ENCODE measurements around the gene SYNJ2BP.

DNA sequence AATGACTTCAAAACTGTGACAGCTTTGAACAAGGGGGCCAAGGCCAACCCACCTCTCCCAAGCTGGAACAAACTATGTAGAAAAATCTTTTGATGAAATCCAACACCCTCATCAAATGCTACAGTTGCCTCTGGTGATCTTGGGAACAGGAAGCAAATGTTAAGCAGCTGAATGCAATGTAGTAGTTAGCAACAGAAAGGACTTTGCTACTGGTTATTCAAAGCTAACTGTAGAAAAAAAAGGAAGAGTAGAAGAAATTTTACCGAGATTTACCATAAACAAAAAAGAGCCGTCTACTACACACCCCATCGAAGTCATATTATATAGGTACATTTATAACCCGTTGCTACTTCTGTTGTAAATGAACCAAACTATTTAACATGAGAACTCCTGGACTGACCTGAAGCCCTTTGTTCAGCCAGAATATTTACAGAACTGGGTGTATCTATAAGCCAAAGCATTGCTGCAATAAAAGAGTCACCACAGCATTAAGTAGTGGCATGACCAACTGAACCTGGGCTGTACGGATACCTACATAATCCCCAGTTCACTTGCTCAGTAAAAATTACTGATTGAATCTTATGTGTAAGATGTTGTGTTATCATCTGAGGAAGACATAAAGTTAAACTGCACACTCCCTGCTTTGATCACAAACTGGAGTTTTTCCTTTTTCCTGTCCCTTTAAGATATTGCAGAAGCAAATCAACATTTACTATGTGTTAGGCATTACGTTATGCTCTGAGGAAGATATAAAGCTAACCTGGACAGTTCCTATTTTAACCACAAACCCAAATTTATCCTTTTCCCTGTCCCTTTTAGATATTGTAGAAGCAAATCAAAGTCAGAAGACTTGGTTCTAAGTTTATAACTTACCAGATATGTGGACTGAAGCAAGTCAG, 25.1 kb downstream of the SYNJ2BP start:
- TF ChIP-seq, protein P1, sequence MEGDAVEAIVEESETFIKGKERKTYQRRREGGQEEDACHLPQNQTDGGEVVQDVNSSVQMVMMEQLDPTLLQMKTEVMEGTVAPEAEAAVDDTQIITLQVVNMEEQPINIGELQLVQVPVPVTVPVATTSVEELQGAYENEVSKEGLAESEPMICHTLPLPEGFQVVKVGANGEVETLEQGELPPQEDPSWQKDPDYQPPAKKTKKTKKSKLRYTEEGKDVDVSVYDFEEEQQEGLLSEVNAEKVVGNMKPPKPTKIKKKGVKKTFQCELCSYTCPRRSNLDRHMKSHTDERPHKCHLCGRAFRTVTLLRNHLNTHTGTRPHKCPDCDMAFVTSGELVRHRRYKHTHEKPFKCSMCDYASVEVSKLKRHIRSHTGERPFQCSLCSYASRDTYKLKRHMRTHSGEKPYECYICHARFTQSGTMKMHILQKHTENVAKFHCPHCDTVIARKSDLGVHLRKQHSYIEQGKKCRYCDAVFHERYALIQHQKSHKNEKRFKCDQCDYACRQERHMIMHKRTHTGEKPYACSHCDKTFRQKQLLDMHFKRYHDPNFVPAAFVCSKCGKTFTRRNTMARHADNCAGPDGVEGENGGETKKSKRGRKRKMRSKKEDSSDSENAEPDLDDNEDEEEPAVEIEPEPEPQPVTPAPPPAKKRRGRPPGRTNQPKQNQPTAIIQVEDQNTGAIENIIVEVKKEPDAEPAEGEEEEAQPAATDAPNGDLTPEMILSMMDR (IDR thresholded peaks at IDR 0.05; ENCODE audit: low read depth, low read length, missing input control), result no peak
- no peak for TF ChIP-seq RAD21 (IDR thresholded peaks at IDR 0.05)

All from liver (tissue), 3 donors.